Dedifferentiated amniotic fluid mesenchymal stem cell (primary cell): ENCODE measurements around the gene TAF4.

ENCODE experiments used
- DNase-seq: peaks from one replicate; pipeline ENCODE4 v3.0.0-alpha.2; 2016; ENCODE audit errors: extremely low spot score

TAF4 gene

GRCh38 chr20:61964675-61965605 lies 100.7 kb downstream of the TAF4 start:
- DNase-seq, result no peak

DNA sequence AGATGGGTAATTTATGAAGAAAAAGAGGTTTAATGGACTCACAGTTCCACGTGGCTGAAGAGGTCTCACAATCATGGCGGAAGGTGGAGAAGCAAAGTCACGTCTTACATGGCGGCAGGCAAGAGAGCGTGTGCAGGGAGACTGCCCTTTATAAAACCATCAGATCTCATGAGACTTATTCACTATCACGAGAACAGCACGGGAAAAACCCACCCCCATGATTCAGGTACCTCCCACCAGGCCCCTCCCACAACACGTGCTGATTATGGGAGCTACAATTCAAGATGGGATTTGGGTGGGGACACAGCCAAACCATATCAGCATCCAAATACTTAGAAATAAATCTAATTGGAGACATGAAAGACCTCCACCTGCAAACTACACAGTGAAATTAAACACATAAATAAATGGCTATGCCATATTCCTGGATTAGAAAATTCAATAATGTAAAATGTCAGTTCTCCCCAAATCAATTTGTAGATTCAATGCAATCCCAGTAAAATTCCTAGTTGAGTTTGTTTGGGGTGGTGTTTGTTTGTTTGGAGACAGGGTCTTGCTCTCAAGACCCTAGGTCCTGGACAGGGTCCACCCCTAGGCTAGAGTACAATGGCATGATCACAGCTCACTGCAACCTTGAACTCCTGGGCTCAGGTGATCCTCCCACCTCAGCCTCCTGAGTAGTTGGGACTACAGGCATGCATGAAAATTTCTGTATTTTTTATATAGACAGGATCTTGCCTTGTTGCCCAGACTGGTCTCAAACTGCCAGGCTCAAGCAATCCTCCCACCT lies 101.6 kb downstream of the TAF4 start:
- no peak for DNase-seq

DNA sequence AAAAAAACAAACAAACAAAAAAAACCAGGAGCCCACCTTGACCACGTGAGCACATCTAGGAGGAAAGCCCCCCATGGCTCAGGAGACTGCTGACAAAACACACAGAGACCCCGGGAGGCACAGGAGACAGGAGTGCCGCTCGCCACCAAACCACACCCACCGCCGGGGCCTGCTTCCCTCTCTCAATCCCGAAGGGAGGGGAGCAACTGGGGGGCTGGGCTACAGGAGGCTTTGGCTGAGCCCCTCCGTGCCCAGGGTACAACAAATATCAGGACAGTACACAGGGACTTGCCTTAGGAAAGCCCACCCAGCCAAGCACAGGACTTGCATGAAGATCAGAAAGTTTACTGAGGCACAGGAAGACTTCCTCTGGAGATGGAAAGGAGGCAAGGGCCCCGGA lies 102.5 kb downstream of the TAF4 start:
- DNase-seq, result no peak

GRCh38 chr20:61960836-61961235 lies 104.8 kb downstream of the TAF4 start:
- DNase-seq, result no peak

DNA sequence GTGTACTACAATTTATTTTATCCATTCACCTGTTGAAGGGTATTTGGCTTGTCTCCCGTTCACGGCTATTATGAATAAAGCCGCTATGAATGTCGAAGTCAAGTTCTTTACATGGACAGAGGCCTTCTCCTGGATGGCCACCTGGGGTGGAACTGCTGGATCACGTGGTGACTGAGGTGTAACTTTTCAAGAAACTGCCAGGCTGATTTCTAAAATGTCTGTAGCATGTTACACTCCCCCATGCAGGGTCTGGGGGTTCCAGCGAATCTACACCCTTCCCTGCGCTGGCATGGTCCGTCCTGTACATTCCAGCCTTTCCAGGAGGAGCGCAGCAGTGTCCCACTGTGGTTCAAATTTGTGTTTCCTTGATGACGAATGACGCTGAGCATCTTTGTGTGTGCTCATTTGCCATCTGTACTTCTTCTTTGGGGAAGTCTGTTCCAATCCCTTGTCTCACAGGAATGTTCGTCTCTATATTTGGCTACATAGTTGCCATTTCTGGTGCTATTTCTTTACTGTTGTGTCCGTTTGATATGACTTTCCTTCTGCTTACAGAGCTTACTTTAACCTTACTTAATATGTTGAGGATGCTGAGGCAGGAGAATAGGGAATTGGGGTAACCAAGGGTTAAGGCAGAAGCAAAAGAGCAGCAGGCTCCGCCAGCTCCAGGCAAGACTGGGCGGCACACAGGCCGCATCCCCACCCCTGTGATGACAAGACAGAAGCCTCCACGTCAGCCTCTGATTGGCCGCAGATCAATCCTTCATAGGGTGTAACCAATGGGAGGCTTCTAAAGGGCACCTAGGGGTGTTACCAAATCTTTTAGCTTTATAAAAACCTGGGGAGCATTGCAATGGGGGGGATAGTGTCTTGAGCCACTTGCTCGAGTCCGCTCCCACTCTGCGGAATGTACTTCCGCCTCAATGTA lies 106.6 kb downstream of the TAF4 start:
- no peak for DNase-seq

- DNase-seq, result no peak
Measured at GRCh38 chr20:61957961-61958715, 107.5 kb downstream of the TAF4 start.

DNA sequence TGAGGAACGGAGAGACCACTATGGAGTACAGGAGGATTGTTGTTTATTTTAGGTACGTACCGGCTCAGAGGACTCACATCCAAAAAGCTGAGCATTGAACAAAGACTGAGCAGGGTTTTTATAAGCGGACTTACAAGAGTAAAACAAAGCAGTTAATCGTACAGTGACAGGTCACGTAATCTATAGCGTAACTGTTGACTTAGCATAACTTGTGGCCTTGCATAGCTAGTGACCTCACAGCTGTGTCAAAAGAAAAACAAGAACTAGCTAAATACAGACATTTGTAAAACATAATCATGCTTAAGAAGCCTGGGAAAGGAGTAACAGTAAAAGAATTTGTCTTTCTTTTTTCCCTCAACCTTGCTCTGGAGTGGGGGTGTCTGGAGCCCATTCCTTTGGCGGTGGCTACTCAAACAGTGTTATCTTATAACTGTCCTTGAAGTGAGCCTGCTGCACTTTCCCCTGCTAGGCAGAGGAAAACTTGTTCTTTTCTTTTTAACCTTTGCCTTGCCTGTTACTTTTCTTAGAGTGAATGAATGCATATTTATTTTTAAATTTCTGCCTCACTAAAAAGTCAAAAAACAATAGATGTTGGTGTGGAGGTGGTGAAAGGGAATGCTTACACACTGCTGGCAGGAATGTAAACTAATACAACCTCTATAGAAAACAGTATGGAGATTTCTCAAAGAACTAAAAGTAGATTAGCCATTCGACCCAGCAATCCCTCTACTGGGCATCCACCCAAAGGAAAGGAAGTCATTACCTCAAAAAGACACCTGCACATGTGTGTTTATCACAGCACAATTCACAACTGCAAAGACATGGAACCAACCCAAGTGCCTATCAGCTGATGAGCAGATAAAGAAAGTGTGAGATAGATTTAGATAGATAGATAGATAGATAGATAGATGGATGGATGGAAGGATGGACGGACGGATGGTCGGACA lies 109.0 kb downstream of the TAF4 start:
- no peak for DNase-seq

DNA sequence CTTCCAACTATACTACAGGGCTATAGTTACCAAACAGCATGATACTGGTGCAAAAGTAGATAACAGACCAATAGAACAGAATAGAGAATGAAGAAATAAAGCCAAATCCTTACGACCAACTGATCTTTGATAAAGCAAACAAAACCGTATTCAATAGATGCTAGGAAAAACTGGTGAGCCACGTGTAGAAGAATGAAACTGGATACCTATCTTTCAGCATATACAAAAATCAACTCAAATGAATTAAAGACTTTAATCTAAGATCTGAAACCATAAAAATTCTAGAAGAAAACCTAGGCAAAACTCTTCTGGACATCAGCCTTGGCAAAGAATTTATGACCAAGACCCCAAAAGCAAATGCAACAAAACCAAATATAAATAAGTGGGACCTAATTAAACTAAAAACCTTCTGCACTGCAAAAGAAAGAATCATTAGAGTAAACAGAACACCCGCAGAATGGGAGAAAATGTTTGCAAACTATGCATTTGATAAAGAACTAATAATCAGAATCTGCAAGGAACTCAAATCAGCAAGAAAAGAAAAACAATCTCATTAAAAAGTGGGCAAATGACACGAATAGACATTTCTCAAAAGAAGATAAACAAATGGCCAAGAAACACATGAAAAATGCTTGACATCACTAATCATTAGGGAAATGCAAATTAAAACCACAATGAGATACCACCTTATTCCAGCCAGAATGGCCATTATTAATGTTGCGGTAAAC lies 109.8 kb downstream of the TAF4 start:
- DNase-seq, result no peak

DNA sequence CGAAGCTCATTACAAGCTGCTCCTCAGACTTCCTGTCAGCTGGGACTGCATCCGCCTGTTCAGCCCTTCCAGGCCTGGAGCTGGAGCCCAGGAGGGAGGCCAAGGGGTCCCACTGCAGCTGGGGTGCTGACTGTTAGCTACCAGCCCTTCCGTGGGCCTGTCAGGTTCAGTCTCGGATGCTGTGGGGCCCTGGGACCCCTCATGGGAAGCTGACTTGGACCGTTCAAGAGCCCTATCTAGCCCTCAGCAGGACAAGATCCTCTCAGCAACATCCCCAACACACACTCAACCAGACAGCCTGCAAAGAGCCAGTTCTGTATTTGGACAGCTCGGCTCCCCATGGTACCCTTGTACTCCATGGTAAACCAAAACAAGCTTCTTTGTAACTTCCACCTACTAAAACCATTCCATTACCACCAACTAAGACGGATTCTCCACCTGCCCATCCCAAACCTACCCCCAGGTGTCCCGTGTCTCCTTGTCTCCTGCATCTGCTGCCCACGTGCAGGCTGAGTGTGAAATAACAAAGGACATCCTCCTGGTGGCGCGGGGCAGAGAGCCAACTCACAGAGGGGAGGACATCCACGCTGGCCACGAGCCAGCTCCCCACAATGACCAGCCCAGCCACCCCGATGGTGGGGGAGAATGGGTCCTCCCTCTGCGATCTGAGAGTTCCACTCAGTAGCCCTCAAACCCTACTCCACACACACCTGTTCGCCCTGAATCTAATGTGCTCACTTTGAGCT lies 111.2 kb downstream of the TAF4 start:
- no peak for DNase-seq

GRCh38 chr20:61953037-61954021 lies 112.4 kb downstream of the TAF4 start:
- no peak for DNase-seq

GRCh38 chr20:61951695-61952533 lies 113.8 kb downstream of the TAF4 start:
- no peak for DNase-seq

DNA sequence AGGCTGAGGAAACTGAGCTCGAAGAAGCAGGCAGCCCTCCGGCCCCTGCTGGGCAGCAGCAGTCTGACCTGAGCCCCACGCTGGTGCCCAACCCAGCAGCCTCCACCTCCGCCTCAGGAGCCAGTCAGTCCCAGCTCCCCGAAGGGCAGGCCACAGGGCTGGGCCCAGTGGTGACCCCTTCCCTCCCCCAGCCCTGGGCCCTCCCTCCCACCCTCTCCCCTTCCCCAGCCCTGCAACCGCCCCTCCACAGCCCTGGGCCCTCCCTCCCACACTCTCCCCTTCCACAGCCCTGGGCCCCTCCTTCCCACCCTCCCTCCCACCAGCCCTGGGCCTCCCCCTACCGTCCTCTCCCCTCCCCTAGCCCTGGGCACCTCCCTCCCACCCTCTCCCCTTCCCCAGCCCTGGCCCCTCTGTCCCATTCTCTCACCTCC lies 115.0 kb downstream of the TAF4 start:
- no peak for DNase-seq

- DNase-seq, result no peak
Measured at GRCh38 chr20:61949714-61950640, 115.7 kb downstream of the TAF4 start.

DNA sequence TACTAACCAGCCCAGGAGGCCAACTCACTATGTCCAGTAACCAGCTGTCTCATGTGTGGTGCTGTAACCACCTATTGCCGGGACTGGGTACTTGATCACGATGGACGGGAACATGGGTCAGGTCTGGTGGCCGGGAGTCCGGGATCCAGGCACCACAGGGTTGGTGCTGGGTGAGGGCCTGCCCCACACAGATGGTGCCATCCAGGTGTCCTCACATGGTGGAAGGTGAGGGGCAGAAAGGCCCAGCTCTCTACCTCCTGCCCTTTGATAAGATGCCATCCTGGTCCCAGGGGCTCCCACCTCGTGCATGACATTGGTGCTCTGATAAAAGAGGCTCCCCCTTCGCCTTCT lies 116.3 kb downstream of the TAF4 start:
- DNase-seq, result no peak
